ENCODE data around the gene STX1B.

DNA sequence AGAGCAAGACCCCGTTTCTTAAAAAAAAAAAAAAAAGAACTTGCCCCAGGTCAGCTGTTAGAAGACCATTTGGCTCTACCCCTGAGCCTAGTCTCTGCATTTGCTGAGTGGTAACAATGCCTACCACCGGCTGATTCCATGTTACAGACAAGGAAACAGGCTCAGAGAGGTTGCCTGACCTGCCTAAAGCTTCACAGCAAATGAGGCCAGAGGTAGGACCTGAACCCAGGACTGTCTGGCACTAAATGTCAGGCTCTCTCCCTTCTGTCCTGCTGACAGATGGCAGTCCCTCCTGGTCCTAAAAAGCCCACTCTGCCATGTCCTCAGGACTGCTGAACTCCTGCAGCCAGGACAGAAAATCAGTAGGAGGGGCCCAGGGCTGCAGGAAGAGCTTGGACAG is 5.8 kb downstream of the STX1B start:
- TF ChIP-seq YY1 (IDR thresholded peaks at IDR 0.05) (no peak), TAF1 (conservative IDR thresholded peaks at IDR 0.05) (no peak), RAD21 (IDR thresholded peaks at IDR 0.05) (no peak), SP1 (IDR thresholded peaks at IDR 0.05) (no peak)
- TF ChIP-seq, protein P1, sequence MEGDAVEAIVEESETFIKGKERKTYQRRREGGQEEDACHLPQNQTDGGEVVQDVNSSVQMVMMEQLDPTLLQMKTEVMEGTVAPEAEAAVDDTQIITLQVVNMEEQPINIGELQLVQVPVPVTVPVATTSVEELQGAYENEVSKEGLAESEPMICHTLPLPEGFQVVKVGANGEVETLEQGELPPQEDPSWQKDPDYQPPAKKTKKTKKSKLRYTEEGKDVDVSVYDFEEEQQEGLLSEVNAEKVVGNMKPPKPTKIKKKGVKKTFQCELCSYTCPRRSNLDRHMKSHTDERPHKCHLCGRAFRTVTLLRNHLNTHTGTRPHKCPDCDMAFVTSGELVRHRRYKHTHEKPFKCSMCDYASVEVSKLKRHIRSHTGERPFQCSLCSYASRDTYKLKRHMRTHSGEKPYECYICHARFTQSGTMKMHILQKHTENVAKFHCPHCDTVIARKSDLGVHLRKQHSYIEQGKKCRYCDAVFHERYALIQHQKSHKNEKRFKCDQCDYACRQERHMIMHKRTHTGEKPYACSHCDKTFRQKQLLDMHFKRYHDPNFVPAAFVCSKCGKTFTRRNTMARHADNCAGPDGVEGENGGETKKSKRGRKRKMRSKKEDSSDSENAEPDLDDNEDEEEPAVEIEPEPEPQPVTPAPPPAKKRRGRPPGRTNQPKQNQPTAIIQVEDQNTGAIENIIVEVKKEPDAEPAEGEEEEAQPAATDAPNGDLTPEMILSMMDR (IDR thresholded peaks at IDR 0.05; ENCODE audit: low read depth, low read length, missing input control), result no peak
- TF ChIP-seq, protein P2, sequence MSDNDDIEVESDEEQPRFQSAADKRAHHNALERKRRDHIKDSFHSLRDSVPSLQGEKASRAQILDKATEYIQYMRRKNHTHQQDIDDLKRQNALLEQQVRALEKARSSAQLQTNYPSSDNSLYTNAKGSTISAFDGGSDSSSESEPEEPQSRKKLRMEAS (IDR thresholded peaks at IDR 0.05), result no peak
- TF ChIP-seq, protein P3, sequence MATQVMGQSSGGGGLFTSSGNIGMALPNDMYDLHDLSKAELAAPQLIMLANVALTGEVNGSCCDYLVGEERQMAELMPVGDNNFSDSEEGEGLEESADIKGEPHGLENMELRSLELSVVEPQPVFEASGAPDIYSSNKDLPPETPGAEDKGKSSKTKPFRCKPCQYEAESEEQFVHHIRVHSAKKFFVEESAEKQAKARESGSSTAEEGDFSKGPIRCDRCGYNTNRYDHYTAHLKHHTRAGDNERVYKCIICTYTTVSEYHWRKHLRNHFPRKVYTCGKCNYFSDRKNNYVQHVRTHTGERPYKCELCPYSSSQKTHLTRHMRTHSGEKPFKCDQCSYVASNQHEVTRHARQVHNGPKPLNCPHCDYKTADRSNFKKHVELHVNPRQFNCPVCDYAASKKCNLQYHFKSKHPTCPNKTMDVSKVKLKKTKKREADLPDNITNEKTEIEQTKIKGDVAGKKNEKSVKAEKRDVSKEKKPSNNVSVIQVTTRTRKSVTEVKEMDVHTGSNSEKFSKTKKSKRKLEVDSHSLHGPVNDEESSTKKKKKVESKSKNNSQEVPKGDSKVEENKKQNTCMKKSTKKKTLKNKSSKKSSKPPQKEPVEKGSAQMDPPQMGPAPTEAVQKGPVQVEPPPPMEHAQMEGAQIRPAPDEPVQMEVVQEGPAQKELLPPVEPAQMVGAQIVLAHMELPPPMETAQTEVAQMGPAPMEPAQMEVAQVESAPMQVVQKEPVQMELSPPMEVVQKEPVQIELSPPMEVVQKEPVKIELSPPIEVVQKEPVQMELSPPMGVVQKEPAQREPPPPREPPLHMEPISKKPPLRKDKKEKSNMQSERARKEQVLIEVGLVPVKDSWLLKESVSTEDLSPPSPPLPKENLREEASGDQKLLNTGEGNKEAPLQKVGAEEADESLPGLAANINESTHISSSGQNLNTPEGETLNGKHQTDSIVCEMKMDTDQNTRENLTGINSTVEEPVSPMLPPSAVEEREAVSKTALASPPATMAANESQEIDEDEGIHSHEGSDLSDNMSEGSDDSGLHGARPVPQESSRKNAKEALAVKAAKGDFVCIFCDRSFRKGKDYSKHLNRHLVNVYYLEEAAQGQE (IDR thresholded peaks at IDR 0.05), result no peak
- TF ChIP-seq, protein P4, sequence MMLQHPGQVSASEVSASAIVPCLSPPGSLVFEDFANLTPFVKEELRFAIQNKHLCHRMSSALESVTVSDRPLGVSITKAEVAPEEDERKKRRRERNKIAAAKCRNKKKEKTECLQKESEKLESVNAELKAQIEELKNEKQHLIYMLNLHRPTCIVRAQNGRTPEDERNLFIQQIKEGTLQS (IDR thresholded peaks at IDR 0.05), result no peak
